ENCODE results near the gene C16orf78.

Gene C16orf78

DNA sequence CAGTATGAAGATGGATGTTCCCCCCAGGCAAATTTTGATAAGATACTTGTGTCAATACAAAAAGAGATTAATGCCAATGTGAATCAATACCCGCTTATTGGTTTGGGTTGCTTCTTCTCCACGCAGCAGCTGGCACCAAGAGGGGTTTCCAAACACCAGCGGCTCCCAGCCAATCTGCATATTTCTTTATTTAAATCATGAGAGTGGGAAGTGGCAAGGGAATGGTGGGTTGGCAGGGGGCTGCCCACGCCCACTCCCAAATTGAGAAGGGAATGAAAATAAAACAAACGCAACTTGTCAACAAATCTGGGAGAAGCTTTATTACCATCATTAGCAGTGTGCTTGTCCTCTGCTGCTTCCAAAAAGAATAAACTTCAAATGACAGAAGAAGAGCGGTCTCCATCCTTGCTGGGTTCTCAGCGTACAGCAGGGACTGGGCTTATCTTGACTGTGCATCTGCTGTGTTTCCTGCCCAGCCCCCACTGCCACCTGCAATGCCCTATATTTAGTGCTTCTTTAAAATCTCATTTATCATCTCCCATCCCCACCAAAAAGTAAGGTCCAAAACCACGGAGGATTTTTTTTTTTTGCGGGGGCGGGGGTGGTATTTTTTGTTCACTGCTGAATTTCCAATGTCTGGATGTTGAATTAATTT is 34.9 kb upstream of the C16orf78 start:
- Histone ChIP-seq H3K4me3 (ENCODE audit: severe bottlenecking) (no peak overlapping the region), H3K27me3 (ENCODE audit: insufficient read depth, poor library complexity, severe bottlenecking) (no peaks in the 10 kb centered on the region), H3K36me3 (ENCODE audit: low read depth) (no peaks in the 10 kb centered on the region), H3K27ac (ENCODE audit: poor library complexity, severe bottlenecking) (no peak overlapping the region), H3K4me1 (ENCODE audit: insufficient read depth, poor library complexity, severe bottlenecking) (no peaks in the 10 kb centered on the region), H3K9me3 (ENCODE audit: severe bottlenecking) (no peaks in the 10 kb centered on the region)
- TF ChIP-seq, protein P1, sequence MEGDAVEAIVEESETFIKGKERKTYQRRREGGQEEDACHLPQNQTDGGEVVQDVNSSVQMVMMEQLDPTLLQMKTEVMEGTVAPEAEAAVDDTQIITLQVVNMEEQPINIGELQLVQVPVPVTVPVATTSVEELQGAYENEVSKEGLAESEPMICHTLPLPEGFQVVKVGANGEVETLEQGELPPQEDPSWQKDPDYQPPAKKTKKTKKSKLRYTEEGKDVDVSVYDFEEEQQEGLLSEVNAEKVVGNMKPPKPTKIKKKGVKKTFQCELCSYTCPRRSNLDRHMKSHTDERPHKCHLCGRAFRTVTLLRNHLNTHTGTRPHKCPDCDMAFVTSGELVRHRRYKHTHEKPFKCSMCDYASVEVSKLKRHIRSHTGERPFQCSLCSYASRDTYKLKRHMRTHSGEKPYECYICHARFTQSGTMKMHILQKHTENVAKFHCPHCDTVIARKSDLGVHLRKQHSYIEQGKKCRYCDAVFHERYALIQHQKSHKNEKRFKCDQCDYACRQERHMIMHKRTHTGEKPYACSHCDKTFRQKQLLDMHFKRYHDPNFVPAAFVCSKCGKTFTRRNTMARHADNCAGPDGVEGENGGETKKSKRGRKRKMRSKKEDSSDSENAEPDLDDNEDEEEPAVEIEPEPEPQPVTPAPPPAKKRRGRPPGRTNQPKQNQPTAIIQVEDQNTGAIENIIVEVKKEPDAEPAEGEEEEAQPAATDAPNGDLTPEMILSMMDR (IDR thresholded peaks at IDR 0.05; ENCODE audit: poor library complexity, severe bottlenecking), result no peak
- no peak for ATAC-seq (ENCODE audit: low read depth)
- no peak for DNase-seq (ENCODE audit: low spot score)

- no peaks in the 10 kb centered on the region for H3K36me3 ChIP-seq (ENCODE audit: low read depth)
- ATAC-seq (ENCODE audit: low read depth), result no peak
- H3K27ac ChIP-seq (ENCODE audit: poor library complexity, severe bottlenecking), result no peak overlapping the region
- H3K27me3 ChIP-seq (ENCODE audit: insufficient read depth, poor library complexity, severe bottlenecking), result no peaks in the 10 kb centered on the region
- DNase-seq (ENCODE audit: low spot score), result no peak
- no peak overlapping the region for H3K4me3 ChIP-seq (ENCODE audit: severe bottlenecking)
- H3K4me1 ChIP-seq (ENCODE audit: insufficient read depth, poor library complexity, severe bottlenecking), result no peaks in the 10 kb centered on the region
- H3K9me3 ChIP-seq (ENCODE audit: severe bottlenecking), result no peaks in the 10 kb centered on the region
- TF ChIP-seq, protein P1 (IDR thresholded peaks at IDR 0.05; ENCODE audit: poor library complexity, severe bottlenecking), result no peak
These were observed 33.1 kb upstream of the C16orf78 start for GRCh38 chr16:49340466-49340865.

DNA sequence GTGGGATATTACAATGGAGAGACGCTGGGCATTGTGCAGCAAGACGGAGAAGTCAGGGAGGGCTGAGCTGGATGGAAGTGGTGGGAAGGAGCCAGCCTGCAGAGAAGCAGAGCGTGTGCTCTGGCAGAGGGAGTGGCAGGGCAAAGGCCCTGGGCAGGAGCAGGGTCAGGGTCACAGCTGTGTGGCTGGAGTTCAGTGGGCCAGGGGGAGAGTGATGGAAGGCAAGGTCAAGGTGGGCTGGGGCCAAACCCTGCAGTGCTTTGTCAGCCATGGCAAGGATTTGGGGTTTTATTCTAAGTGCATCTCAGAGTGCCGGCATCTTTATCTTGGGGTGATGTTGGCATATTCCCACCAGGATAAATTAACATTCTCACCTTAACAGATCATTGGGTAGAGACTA is 31.9 kb upstream of the C16orf78 start:
- H3K4me3 ChIP-seq (ENCODE audit: severe bottlenecking), result no peak overlapping the region
- no peaks in the 10 kb centered on the region for H3K36me3 ChIP-seq (ENCODE audit: low read depth)
- no peak for DNase-seq (ENCODE audit: low spot score)
- no peak for ATAC-seq (ENCODE audit: low read depth)
- TF ChIP-seq, protein P1 (IDR thresholded peaks at IDR 0.05; ENCODE audit: poor library complexity, severe bottlenecking), result no peak
- no peaks in the 10 kb centered on the region for H3K4me1 ChIP-seq (ENCODE audit: insufficient read depth, poor library complexity, severe bottlenecking)
- H3K9me3 ChIP-seq (ENCODE audit: severe bottlenecking), result no peaks in the 10 kb centered on the region
- no peaks in the 10 kb centered on the region for H3K27me3 ChIP-seq (ENCODE audit: insufficient read depth, poor library complexity, severe bottlenecking)
- no peak overlapping the region for H3K27ac ChIP-seq (ENCODE audit: poor library complexity, severe bottlenecking)

- Histone ChIP-seq H3K36me3 (ENCODE audit: low read depth) (no peaks in the 10 kb centered on the region), H3K27me3 (ENCODE audit: insufficient read depth, poor library complexity, severe bottlenecking) (no peaks in the 10 kb centered on the region), H3K9me3 (ENCODE audit: severe bottlenecking) (no peaks in the 10 kb centered on the region), H3K4me3 (ENCODE audit: severe bottlenecking) (no peak overlapping the region), H3K27ac (ENCODE audit: poor library complexity, severe bottlenecking) (no peak overlapping the region), H3K4me1 (ENCODE audit: insufficient read depth, poor library complexity, severe bottlenecking) (no peaks in the 10 kb centered on the region)
- DNase-seq (ENCODE audit: low spot score) (no peak), ATAC-seq (ENCODE audit: low read depth) (no peak)
- TF ChIP-seq, protein P1 (IDR thresholded peaks at IDR 0.05; ENCODE audit: poor library complexity, severe bottlenecking), result no peak
These were observed 31.0 kb upstream of the C16orf78 start for GRCh38 chr16:49342336-49343265.
